ENCODE results near the gene AUTS2.

- no peak for TF ChIP-seq CTCF (IDR thresholded peaks at IDR 0.05)
- no peak for TF ChIP-seq POLR2A (IDR thresholded peaks at IDR 0.05)
Observed at GRCh38 chr7:69630292-69630691, 32.0 kb downstream of the AUTS2 start.
